WTC11 (cell line): ENCODE results near the gene DUS1L.

ENCODE experiments used
- ERG ChIP-seq: fragments of 250-450 bp; sonication (Bioruptor Pico); IDR thresholded peaks from 2 replicates; pipeline ENCODE4 v1.8.0; 2021; ENCODE audit warnings: mild to moderate bottlenecking
- JAZF1 ChIP-seq: fragments of 250-450 bp; sonication (Bioruptor Pico); IDR thresholded peaks from 2 replicates; pipeline ENCODE4 v1.9.0; 2021; ENCODE audit warnings: moderate library complexity, mild to moderate bottlenecking, inconsistent platforms
- NFE2L1 ChIP-seq: sonication (generic); formaldehyde crosslinking; IDR thresholded peaks from 2 replicates; pipeline ENCODE4 v1.8.1; 2023; ENCODE audit warnings: missing genetic modification reagents
- USF1 ChIP-seq: sonication (generic); formaldehyde crosslinking; IDR thresholded peaks from 2 replicates; pipeline ENCODE4 v1.8.0; 2022; ENCODE audit warnings: mild to moderate bottlenecking, missing genetic modification reagents
- ZNF396 ChIP-seq: fragments of 250-450 bp; sonication (Bioruptor Pico); IDR thresholded peaks from 2 replicates; pipeline ENCODE4 v1.8.0; 2021; ENCODE audit warnings: mild to moderate bottlenecking, moderate library complexity, borderline replicate concordance
- TF ChIP-seq, protein P1 (sequence below): fragments of 200-600 bp; IDR thresholded peaks from 2 replicates; pipeline ENCODE4 v1.8.0; 2022; ENCODE audit warnings: antibody characterized with exemption
- TF ChIP-seq, protein P2 (sequence below): sonication (generic); formaldehyde crosslinking; IDR thresholded peaks from 2 replicates; pipeline ENCODE4 v1.8.1; 2023; ENCODE audit warnings: mild to moderate bottlenecking, missing genetic modification reagents, moderate library complexity

GRCh38 chr17:82078433-82078832 lies 12.8 kb upstream of the DUS1L start:
- TF ChIP-seq, protein P1, sequence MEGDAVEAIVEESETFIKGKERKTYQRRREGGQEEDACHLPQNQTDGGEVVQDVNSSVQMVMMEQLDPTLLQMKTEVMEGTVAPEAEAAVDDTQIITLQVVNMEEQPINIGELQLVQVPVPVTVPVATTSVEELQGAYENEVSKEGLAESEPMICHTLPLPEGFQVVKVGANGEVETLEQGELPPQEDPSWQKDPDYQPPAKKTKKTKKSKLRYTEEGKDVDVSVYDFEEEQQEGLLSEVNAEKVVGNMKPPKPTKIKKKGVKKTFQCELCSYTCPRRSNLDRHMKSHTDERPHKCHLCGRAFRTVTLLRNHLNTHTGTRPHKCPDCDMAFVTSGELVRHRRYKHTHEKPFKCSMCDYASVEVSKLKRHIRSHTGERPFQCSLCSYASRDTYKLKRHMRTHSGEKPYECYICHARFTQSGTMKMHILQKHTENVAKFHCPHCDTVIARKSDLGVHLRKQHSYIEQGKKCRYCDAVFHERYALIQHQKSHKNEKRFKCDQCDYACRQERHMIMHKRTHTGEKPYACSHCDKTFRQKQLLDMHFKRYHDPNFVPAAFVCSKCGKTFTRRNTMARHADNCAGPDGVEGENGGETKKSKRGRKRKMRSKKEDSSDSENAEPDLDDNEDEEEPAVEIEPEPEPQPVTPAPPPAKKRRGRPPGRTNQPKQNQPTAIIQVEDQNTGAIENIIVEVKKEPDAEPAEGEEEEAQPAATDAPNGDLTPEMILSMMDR = no peak
- TF ChIP-seq, protein P2, sequence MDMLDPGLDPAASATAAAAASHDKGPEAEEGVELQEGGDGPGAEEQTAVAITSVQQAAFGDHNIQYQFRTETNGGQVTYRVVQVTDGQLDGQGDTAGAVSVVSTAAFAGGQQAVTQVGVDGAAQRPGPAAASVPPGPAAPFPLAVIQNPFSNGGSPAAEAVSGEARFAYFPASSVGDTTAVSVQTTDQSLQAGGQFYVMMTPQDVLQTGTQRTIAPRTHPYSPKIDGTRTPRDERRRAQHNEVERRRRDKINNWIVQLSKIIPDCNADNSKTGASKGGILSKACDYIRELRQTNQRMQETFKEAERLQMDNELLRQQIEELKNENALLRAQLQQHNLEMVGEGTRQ (CRISPR knock-in tag) = no peak
- TF ChIP-seq USF1 (CRISPR knock-in tag) (no peak), ERG (CRISPR knock-in tag) (no peak), NFE2L1 (no peak), ZNF396 (no peak), JAZF1 (CRISPR knock-in tag) (no peak)
